Neural cell (in vitro differentiated cells): ENCODE results near the gene MCL1.

ENCODE experiments used
- EZH2 ChIP-seq: fragments of 200-600, 300-800 bp; shearing (Covaris generic), sonication (generic); IDR thresholded peaks from 2 replicates; pipeline ENCODE4 v1.6.1; 2014; ENCODE audit warnings: antibody characterized with exemption, low read length, borderline replicate concordance, mild to moderate bottlenecking; ENCODE audit not compliant: insufficient read depth, poor library complexity, severe bottlenecking
- MXI1 ChIP-seq: fragments of 450-650 bp; conservative IDR thresholded peaks from 2 replicates; pipeline ENCODE4 v1.6.1; 2014; ENCODE audit warnings: antibody characterized with exemption, mild to moderate bottlenecking; ENCODE audit not compliant: poor library complexity, severe bottlenecking
- POLR2AphosphoS5 ChIP-seq: IDR thresholded peaks from 2 replicates; pipeline ENCODE4 v1.6.1; 2012
- SMC3 ChIP-seq: fragments of 450-650 bp; conservative IDR thresholded peaks from 2 replicates; pipeline ENCODE4 v1.6.1; 2014; ENCODE audit warnings: antibody characterized with exemption, mild to moderate bottlenecking, moderate library complexity; ENCODE audit not compliant: poor library complexity
- TAF1 ChIP-seq: IDR thresholded peaks from 2 replicates; pipeline ENCODE4 v1.6.1; 2012; ENCODE audit warnings: low read depth
- TF ChIP-seq, protein P1 (sequence below): IDR thresholded peaks from 2 replicates; pipeline ENCODE4 v1.6.1; 2012; ENCODE audit warnings: borderline replicate concordance
- TF ChIP-seq, protein P2 (sequence below): fragments of 450-650 bp; IDR thresholded peaks from 2 replicates; pipeline ENCODE4 v1.5.1; 2014; ENCODE audit warnings: antibody characterized with exemption, mild to moderate bottlenecking, moderate library complexity; ENCODE audit not compliant: poor library complexity, severe bottlenecking

DNA sequence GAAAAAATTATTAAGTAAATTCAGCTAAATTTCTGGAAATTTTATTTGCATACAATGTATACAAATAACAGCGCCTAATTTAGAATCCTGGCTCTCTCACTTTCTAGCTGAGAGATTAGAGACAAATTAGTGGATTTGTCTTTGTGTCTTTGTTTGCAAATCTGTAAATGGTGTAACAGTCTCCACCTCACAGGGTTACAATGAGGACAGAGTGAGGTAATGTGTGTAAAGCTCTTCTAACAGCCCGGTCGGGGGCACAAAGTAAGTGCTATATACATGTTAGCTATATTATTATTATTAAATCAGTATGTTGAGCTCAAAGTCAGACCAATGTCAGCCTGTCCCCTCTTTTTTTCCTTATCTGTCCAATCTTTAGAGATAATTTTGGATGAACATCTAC is 35.2 kb downstream of the MCL1 start:
- TF ChIP-seq TAF1, result no peak
- TF ChIP-seq SMC3, result no peak
- TF ChIP-seq, protein P1, sequence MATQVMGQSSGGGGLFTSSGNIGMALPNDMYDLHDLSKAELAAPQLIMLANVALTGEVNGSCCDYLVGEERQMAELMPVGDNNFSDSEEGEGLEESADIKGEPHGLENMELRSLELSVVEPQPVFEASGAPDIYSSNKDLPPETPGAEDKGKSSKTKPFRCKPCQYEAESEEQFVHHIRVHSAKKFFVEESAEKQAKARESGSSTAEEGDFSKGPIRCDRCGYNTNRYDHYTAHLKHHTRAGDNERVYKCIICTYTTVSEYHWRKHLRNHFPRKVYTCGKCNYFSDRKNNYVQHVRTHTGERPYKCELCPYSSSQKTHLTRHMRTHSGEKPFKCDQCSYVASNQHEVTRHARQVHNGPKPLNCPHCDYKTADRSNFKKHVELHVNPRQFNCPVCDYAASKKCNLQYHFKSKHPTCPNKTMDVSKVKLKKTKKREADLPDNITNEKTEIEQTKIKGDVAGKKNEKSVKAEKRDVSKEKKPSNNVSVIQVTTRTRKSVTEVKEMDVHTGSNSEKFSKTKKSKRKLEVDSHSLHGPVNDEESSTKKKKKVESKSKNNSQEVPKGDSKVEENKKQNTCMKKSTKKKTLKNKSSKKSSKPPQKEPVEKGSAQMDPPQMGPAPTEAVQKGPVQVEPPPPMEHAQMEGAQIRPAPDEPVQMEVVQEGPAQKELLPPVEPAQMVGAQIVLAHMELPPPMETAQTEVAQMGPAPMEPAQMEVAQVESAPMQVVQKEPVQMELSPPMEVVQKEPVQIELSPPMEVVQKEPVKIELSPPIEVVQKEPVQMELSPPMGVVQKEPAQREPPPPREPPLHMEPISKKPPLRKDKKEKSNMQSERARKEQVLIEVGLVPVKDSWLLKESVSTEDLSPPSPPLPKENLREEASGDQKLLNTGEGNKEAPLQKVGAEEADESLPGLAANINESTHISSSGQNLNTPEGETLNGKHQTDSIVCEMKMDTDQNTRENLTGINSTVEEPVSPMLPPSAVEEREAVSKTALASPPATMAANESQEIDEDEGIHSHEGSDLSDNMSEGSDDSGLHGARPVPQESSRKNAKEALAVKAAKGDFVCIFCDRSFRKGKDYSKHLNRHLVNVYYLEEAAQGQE, result no peak
- TF ChIP-seq, protein P2, sequence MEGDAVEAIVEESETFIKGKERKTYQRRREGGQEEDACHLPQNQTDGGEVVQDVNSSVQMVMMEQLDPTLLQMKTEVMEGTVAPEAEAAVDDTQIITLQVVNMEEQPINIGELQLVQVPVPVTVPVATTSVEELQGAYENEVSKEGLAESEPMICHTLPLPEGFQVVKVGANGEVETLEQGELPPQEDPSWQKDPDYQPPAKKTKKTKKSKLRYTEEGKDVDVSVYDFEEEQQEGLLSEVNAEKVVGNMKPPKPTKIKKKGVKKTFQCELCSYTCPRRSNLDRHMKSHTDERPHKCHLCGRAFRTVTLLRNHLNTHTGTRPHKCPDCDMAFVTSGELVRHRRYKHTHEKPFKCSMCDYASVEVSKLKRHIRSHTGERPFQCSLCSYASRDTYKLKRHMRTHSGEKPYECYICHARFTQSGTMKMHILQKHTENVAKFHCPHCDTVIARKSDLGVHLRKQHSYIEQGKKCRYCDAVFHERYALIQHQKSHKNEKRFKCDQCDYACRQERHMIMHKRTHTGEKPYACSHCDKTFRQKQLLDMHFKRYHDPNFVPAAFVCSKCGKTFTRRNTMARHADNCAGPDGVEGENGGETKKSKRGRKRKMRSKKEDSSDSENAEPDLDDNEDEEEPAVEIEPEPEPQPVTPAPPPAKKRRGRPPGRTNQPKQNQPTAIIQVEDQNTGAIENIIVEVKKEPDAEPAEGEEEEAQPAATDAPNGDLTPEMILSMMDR, result no peak
- TF ChIP-seq POLR2AphosphoS5, result no peak
- no peak for TF ChIP-seq MXI1
- no peak for TF ChIP-seq EZH2
